ENCODE results near the gene PIK3R1. TPM values are rescaled to one million over a fixed set of nuclear protein-coding genes. Genes with fewer than 3 reads are reported as not detected.

PIK3R1 gene
- total RNA-seq, 1 donor from 2014 or later, result 80.4 TPM

DNA sequence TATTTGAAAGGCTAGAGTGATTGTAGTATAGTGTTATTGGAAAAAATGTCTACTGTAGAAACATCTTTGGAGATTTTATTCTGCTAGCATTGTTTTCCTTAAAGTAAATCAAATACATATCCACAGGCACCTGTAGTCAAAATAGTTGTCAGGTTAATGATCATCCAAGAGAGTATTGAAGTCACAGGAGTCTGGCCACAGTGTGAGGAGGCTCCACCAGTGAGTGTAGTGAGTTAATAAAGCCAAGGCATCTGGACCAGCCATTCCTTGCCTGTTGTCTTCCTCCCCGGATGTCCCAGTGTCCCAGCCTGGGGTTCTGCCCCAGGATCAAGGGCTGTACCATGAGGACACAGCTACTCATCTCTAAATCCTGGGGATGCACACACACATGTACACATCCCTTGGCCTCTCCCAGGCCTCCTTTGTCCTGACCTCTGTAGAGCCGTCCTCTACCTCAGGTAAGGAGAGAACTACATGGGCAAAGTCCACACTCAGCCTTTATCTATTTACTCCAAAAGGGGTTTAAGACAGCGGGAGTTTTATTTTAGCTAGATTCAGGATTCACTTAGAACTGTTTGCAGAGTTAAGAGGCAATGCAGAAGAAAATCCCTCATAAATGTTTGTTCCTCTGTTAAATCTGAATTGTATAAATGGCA lies 3.7 kb downstream of the PIK3R1 start:
- H3K27me3 Mint-ChIP-seq (ENCODE audit: low read depth), result no peaks in the 10 kb centered on the region
- no peaks in the 10 kb centered on the region for H3K36me3 Mint-ChIP-seq
- TF ChIP-seq, protein P1, sequence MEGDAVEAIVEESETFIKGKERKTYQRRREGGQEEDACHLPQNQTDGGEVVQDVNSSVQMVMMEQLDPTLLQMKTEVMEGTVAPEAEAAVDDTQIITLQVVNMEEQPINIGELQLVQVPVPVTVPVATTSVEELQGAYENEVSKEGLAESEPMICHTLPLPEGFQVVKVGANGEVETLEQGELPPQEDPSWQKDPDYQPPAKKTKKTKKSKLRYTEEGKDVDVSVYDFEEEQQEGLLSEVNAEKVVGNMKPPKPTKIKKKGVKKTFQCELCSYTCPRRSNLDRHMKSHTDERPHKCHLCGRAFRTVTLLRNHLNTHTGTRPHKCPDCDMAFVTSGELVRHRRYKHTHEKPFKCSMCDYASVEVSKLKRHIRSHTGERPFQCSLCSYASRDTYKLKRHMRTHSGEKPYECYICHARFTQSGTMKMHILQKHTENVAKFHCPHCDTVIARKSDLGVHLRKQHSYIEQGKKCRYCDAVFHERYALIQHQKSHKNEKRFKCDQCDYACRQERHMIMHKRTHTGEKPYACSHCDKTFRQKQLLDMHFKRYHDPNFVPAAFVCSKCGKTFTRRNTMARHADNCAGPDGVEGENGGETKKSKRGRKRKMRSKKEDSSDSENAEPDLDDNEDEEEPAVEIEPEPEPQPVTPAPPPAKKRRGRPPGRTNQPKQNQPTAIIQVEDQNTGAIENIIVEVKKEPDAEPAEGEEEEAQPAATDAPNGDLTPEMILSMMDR (IDR thresholded peaks at IDR 0.05; ENCODE audit: unreplicated experiment), result no peak
- H3K9me3 Mint-ChIP-seq, result no peaks in the 10 kb centered on the region
- peaks cover 35% of the 10 kb centered on the region for H3K4me1 Mint-ChIP-seq
- no peak overlapping the region for H3K4me3 Mint-ChIP-seq
- no peak for DNase-seq (ENCODE audit: low spot score in 2 of 2, unreplicated experiment in 2 of 2)
- no peak overlapping the region for H3K27ac Mint-ChIP-seq

DNA sequence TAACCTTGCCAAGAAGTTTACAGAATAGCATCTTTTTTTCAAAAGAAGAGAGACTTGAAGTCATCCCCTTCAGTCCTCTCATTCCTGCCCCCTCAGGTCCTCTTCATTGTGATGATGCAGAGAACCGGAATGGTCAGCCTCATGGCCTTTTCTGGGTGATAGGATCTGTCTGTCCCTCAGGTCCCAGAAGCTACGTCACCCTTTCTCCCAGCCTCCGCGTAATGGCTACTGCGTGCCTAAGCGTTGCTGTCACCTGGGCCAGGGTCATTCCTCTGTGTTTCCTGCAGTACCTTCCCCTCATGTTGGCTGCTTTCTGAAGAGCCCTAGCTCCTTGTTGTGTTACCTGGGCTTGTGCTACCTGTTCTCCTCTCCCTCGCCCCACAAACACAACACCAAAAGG lies 4.7 kb downstream of the PIK3R1 start:
- H3K4me1 Mint-ChIP-seq, result peaks cover 38% of the 10 kb centered on the region
- H3K4me3 Mint-ChIP-seq, result no peak overlapping the region
- TF ChIP-seq, protein P1 (IDR thresholded peaks at IDR 0.05; ENCODE audit: unreplicated experiment), result no peak
- no peaks in the 10 kb centered on the region for H3K27me3 Mint-ChIP-seq (ENCODE audit: low read depth)
- no peak overlapping the region for H3K27ac Mint-ChIP-seq
- no peaks in the 10 kb centered on the region for H3K36me3 Mint-ChIP-seq
- no peak for DNase-seq (ENCODE audit: low spot score in 2 of 2, unreplicated experiment in 2 of 2)
- no peaks in the 10 kb centered on the region for H3K9me3 Mint-ChIP-seq

DNA sequence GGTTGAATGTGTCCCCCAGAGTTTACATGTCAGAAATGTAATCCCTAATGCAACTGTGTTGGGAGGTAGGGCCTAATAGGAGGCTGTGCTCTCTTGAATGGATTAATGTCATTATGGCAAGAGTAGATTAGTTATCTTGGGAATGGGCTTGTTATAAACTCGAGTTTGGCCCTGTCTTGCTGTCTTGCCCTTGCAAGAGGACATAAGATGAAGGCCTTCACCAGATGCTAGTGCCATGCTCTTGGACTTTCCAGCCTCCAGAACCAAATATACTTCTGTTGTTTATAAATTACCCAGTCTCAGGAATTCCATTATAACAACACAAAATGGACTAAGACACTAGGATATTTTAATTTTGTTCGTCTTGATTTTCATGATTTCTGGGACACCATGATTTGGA lies 5.4 kb downstream of the PIK3R1 start:
- Mint-ChIP-seq H3K36me3 (no peaks in the 10 kb centered on the region), H3K4me1 (peaks cover 44% of the 10 kb centered on the region), H3K27ac (no peak overlapping the region), H3K27me3 (ENCODE audit: low read depth) (no peaks in the 10 kb centered on the region), H3K9me3 (no peaks in the 10 kb centered on the region), H3K4me3 (no peak overlapping the region)
- DNase-seq (ENCODE audit: low spot score in 2 of 2, unreplicated experiment in 2 of 2), result no peak
- TF ChIP-seq, protein P1 (IDR thresholded peaks at IDR 0.05; ENCODE audit: unreplicated experiment), result no peak

DNA sequence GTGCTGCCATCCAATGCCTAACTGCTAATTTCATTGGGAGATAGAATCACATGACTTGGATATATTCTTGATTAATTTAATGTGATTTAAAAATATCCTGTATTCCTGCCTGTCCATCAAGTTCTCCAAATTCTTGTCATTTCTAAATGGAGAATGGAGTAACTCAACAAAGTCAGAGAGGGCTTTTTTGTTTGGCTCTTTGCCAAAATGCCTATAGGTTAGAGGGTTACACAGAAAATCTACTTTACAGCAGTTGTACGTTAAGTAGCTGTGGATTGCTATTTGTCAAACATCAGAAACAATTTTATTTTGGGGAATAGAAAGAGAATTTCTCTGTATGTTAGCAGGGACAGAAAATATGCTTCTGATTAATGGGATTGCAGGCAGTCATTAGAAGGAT lies 5.9 kb downstream of the PIK3R1 start:
- Mint-ChIP-seq H3K36me3 (peaks cover 4% of the 10 kb centered on the region), H3K9me3 (no peaks in the 10 kb centered on the region), H3K4me1 (peaks cover 44% of the 10 kb centered on the region), H3K27me3 (ENCODE audit: low read depth) (no peaks in the 10 kb centered on the region), H3K27ac (no peak overlapping the region), H3K4me3 (no peak overlapping the region)
- DNase-seq (ENCODE audit: low spot score in 2 of 2, unreplicated experiment in 2 of 2), result no peak
- TF ChIP-seq, protein P1 (IDR thresholded peaks at IDR 0.05; ENCODE audit: unreplicated experiment), result no peak

DNA sequence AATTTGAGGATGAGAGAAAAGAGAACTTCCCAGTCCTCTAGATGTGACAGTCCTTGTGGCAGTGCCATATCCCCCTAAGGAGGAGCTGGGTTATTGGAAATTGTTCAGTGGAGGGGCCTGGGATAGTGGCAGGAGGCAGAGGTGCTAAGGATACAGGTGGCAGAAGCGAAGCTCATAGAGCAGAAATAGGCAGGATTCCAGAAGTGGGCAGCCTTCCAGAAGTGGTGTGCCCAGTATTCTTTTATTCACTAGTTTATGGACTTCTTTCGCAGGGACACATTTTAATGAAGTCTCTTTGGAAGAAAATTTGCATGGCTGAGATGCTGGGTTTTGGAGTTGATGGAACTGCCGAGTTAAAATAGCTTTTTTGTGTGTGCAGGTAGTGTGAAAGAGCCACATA lies 6.8 kb downstream of the PIK3R1 start:
- Mint-ChIP-seq H3K36me3 (peaks cover 6% of the 10 kb centered on the region), H3K27me3 (ENCODE audit: low read depth) (no peaks in the 10 kb centered on the region), H3K4me3 (no peak overlapping the region), H3K27ac (no peak overlapping the region), H3K4me1 (peaks cover 37% of the 10 kb centered on the region), H3K9me3 (no peaks in the 10 kb centered on the region)
- DNase-seq (ENCODE audit: low spot score in 2 of 2, unreplicated experiment in 2 of 2), result no peak
- TF ChIP-seq, protein P1 (IDR thresholded peaks at IDR 0.05; ENCODE audit: unreplicated experiment), result no peak

Data from mesothelial cell of epicardium (in vitro differentiated cells).